Calu3 (cell line): Measurements from ENCODE around the gene POLR1H. TPM values are rescaled to one million over a fixed set of nuclear protein-coding genes. Genes with fewer than 3 reads are reported as not detected.
A peak's percentile ranks its signal among the peaks of the same experiment; 100 is the strongest.

ENCODE experiments used
- BruUV-seq: library from RNA; stranded (reverse); fragments of 400-500 nt; replicated peaks from 2 replicates; lab custom pipeline; 2021; lab: Mats Ljungman, UMichigan
- CTCF ChIA-PET: fragments of 300-600 bp; sonication (Branson Sonifier 250); formaldehyde crosslinking; loops from one replicate; lab custom pipeline; 2022; ENCODE audit warnings: antibody characterized with exemption; lab: Charles Lee
- DNase-seq: peaks from one replicate; pipeline ENCODE4 v3.0.0; 2022
- H3K27ac Mint-ChIP-seq: one replicate; pipeline ENCODE4 v1.8.0; 2022; ENCODE audit warnings: mixed read lengths; ENCODE audit not compliant: unreplicated experiment
- H3K27me3 Mint-ChIP-seq: one replicate; pipeline ENCODE4 v1.8.0; 2022; ENCODE audit warnings: mixed read lengths; ENCODE audit not compliant: unreplicated experiment
- H3K36me3 Mint-ChIP-seq: one replicate; pipeline ENCODE4 v1.8.0; 2022; ENCODE audit warnings: mild to moderate bottlenecking, moderate library complexity, mixed read lengths; ENCODE audit not compliant: insufficient read depth, unreplicated experiment
- H3K4me1 Mint-ChIP-seq: one replicate; pipeline ENCODE4 v1.8.0; 2022; ENCODE audit warnings: mild to moderate bottlenecking, low read depth, mixed read lengths; ENCODE audit not compliant: unreplicated experiment
- H3K4me3 Mint-ChIP-seq: one replicate; pipeline ENCODE4 v1.8.0; 2022; ENCODE audit warnings: mild to moderate bottlenecking, low read depth, moderate library complexity, mixed read lengths; ENCODE audit not compliant: unreplicated experiment
- H3K9me3 Mint-ChIP-seq: one replicate; pipeline ENCODE4 v1.8.0; 2022; ENCODE audit warnings: low read depth, mixed read lengths; ENCODE audit not compliant: unreplicated experiment
- intact Hi-C: fragments of 100-400 bp; cut with micrococcal nuclease; formaldehyde crosslinking; loops from one replicate; pipeline ENCODE4 v1.10.0; 2022; ENCODE audit not compliant: unreplicated experiment
- total RNA-seq: library from RNA; stranded (reverse); gene quantifications from 2 replicates; pipeline ENCODE4 v1.2.3, GENCODE V29; 2022
- TF ChIP-seq, protein P1 (sequence below): fragments of 200-600 bp; IDR thresholded peaks from one replicate; pipeline ENCODE4 v1.8.0; 2022; ENCODE audit warnings: antibody characterized with exemption; ENCODE audit not compliant: unreplicated experiment

Gene POLR1H
- total RNA-seq, 1 experiment from 2014 or later, result 25.2 TPM

GRCh38 chr6:30061858-30062458 is 893 bp downstream of the POLR1H start:
- DNase-seq, result peak; percentile 32
- intact Hi-C loops, result no loop called here
- Mint-ChIP-seq H3K27ac (peak overlapping the region; percentile 87), H3K4me1 (peaks cover 21% of the 10 kb centered on the region), H3K36me3 (peaks cover 29% of the 10 kb centered on the region), H3K27me3 (no peaks in the 10 kb centered on the region), H3K9me3 (no peaks in the 10 kb centered on the region), H3K4me3 (peak overlapping the region; percentile 96)
- TF ChIP-seq, protein P1, sequence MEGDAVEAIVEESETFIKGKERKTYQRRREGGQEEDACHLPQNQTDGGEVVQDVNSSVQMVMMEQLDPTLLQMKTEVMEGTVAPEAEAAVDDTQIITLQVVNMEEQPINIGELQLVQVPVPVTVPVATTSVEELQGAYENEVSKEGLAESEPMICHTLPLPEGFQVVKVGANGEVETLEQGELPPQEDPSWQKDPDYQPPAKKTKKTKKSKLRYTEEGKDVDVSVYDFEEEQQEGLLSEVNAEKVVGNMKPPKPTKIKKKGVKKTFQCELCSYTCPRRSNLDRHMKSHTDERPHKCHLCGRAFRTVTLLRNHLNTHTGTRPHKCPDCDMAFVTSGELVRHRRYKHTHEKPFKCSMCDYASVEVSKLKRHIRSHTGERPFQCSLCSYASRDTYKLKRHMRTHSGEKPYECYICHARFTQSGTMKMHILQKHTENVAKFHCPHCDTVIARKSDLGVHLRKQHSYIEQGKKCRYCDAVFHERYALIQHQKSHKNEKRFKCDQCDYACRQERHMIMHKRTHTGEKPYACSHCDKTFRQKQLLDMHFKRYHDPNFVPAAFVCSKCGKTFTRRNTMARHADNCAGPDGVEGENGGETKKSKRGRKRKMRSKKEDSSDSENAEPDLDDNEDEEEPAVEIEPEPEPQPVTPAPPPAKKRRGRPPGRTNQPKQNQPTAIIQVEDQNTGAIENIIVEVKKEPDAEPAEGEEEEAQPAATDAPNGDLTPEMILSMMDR, result no peak
- no TSS peak for BruUV-seq
- CTCF ChIA-PET, result interaction anchor here (1.0 kb wide), 1 partner anchor 34 kb away, joined by 3 read pairs; no protein-coding TSS in a partner anchor

- no peak for DNase-seq
- peaks cover 36% of the 10 kb centered on the region for H3K36me3 Mint-ChIP-seq
- H3K9me3 Mint-ChIP-seq, result no peaks in the 10 kb centered on the region
- no TSS peak for BruUV-seq
- no peak overlapping the region for H3K27ac Mint-ChIP-seq
- intact Hi-C loops, result no loop called here
- no peaks in the 10 kb centered on the region for H3K27me3 Mint-ChIP-seq
- peaks cover 28% of the 10 kb centered on the region for H3K4me1 Mint-ChIP-seq
- TF ChIP-seq, protein P1, result no peak
- CTCF ChIA-PET, result interaction anchor here (0.6 kb wide), 1 partner anchor 11 kb away, joined by 6 read pairs; no protein-coding TSS in a partner anchor
- H3K4me3 Mint-ChIP-seq, result peak overlapping the region; percentile 96
Observed at GRCh38 chr6:30062471-30063178, 1.6 kb downstream of the POLR1H start.

DNA sequence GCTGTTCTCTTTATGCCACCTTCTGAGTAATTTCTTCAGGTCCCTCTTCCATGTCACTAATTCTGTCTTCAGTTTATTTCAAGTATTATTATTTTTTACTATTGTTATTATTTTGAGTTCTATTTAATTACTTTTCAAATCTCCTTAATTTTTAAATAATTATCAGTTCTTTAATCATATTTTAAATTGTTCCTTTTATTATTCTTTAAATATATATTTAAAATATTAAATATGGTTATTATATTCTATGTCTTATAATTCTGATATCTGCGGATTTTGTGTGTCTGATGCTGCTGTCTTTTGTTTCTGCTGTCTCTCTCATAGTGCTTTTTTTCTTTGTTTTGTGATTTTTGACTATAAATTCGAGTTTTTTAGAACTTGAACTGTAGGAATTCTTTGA is 2.2 kb downstream of the POLR1H start:
- Mint-ChIP-seq H3K36me3 (peaks cover 41% of the 10 kb centered on the region), H3K4me3 (no peak overlapping the region), H3K27ac (no peak overlapping the region), H3K4me1 (peaks cover 35% of the 10 kb centered on the region), H3K27me3 (no peaks in the 10 kb centered on the region), H3K9me3 (no peaks in the 10 kb centered on the region)
- DNase-seq, result no peak
- TF ChIP-seq, protein P1, result no peak
- intact Hi-C loops, result no loop called here
- CTCF ChIA-PET, result no interaction called here
- no TSS peak for BruUV-seq

- intact Hi-C loops, result loop anchor here (2.0 kb wide), 1 partner anchor 37 kb away; no protein-coding TSS in a partner anchor
- peak overlapping the region; percentile 82 for H3K4me3 Mint-ChIP-seq
- CTCF ChIA-PET, result interaction anchor here (1.3 kb wide), 2 partner anchors 26 to 65 kb away, joined by 4 to 6 read pairs; no protein-coding TSS in a partner anchor
Observed at GRCh38 chr6:30066082-30066481, 5.0 kb downstream of the POLR1H start.

More at GRCh38 chr6:30066082-30066481, 5.0 kb downstream of the POLR1H start:
- no peaks in the 10 kb centered on the region for H3K9me3 Mint-ChIP-seq
- no peak for DNase-seq
- TF ChIP-seq, protein P1, result no peak
- peaks cover 39% of the 10 kb centered on the region for H3K4me1 Mint-ChIP-seq
- no TSS peak for BruUV-seq
- H3K36me3 Mint-ChIP-seq, result peaks cover 46% of the 10 kb centered on the region
- H3K27me3 Mint-ChIP-seq, result no peaks in the 10 kb centered on the region
- peak overlapping the region; percentile 99 for H3K27ac Mint-ChIP-seq
